HG03565 (cell line): ENCODE data around the gene BCAM.
"Not testable (repeated sequence)": the region's sequence is repeated elsewhere in the genome, so short reads cannot be mapped to it uniquely, and the experiment has no call there.

ENCODE experiments used
- ATAC-seq: cut with Tn5 transposase; IDR thresholded peaks from one replicate; pipeline ENCODE4 v1.9.1; 2021; ENCODE audit warnings: mild to moderate bottlenecking, moderate library complexity; ENCODE audit not compliant: unreplicated experiment

Gene BCAM

DNA sequence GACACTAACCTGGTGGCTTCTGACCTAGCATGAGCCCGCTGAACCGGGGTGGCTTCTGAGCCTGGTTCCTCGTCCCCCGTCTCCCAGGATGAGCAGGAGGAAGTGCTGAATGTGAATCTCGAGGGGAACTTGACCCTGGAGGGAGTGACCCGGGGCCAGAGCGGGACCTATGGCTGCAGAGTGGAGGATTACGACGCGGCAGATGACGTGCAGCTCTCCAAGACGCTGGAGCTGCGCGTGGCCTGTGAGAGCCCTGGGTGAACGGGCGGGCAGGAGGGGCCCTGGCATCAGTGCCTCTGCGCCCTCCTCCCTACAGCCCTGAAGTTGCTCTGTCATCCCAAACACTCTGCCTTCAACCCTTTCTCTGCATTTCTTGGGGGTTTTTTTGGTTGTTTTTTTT, 5.6 kb downstream of the BCAM start:
- no peak for ATAC-seq

DNA sequence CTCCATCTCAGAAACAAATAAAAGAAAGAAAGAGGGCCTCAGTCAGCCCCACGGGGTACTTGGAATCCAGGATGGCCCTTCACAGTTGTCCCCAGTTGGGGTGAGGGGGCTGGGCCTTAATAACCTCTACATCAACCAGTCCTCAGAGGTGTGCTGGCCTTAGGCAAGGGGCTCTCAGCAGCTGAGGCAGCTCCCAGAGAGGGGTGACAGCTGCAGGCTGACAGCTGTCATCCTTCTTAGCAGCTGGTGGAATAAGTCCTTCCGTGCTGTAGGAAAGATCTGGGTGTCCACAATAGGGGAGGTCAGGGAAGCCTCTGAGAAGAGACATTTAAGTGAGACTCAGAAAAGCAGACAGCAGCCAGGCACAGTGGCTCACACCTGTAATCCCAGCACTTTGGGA, 7.4 kb downstream of the BCAM start:
- ATAC-seq = no peak

DNA sequence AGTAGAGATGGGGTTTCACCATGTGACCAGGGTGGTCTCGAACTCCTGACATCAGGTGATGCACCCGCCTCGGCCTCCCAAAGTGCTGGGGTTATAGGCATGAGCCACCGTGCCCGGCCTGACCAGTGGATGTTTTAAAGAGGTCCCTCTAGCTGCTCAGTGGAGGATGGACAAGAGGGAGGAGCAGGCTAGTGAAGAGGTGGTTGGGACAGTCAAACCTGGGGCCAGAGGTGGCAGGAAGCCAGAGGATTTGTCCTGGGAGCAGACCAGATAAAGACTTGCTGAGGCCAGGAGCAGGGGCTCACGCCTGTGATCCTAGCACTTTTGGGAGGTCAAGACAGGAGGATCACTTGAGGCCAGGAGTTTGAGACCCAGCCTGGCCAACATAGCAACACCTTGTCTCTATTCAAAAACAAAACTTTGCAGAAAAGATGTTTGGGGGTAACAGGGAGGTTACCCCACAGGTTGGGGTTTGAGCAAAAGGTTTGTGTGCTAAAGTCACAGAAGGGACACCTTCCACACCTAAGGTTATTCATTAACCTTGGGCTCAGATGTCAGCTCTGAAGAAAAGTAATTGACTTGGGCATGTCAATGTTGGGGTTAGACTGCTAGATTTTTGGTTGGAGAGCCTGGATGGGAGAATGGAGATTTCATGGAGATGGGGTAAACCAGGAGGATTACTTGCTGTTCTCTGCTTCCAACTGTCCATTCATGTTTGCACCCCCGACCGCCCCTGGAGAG, 9.0 kb downstream of the BCAM start:
- no peak for ATAC-seq

DNA sequence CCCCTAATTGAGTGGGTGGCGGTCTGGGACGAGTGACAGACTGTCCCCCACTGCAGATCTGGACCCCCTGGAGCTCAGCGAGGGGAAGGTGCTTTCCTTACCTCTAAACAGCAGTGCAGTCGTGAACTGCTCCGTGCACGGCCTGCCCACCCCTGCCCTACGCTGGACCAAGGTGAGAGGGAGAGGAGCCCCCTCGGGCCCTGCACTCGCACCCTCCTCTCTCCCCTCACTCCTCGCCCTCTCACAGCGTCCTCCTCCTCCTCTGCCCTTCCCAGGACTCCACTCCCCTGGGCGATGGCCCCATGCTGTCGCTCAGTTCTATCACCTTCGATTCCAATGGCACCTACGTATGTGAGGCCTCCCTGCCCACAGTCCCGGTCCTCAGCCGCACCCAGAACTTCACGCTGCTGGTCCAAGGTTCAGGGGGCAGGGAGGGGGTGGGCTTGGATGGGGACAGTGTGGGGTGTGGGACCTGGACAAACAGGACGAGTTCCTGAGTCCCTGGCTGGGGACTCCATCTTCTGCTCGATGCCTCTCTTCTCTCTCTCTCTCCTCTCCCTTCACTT, 9.6 kb downstream of the BCAM start:
- no peak for ATAC-seq

DNA sequence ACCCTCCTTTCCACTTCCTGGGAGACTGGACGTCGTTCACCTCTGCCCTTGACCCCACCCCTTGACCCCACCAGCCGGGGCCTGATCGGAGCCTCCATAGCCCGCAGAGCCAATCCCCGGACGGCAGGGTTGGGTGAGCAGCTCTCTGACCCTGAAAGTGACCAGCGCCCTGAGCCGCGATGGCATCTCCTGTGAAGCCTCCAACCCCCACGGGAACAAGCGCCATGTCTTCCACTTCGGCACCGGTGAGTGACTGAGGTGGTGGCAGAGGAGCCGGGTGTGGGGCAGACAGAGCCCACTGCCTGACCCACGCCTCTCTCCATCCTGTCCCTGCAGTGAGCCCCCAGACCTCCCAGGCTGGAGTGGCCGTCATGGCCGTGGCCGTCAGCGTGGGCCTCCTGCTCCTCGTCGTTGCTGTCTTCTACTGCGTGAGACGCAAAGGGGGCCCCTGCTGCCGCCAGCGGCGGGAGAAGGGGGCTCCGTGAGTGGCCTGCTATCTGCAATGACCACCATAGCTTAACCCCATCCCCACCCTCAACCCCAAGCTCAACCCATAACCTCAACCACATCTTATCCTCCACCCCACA, 10.4 kb downstream of the BCAM start:
- no peak for ATAC-seq

DNA sequence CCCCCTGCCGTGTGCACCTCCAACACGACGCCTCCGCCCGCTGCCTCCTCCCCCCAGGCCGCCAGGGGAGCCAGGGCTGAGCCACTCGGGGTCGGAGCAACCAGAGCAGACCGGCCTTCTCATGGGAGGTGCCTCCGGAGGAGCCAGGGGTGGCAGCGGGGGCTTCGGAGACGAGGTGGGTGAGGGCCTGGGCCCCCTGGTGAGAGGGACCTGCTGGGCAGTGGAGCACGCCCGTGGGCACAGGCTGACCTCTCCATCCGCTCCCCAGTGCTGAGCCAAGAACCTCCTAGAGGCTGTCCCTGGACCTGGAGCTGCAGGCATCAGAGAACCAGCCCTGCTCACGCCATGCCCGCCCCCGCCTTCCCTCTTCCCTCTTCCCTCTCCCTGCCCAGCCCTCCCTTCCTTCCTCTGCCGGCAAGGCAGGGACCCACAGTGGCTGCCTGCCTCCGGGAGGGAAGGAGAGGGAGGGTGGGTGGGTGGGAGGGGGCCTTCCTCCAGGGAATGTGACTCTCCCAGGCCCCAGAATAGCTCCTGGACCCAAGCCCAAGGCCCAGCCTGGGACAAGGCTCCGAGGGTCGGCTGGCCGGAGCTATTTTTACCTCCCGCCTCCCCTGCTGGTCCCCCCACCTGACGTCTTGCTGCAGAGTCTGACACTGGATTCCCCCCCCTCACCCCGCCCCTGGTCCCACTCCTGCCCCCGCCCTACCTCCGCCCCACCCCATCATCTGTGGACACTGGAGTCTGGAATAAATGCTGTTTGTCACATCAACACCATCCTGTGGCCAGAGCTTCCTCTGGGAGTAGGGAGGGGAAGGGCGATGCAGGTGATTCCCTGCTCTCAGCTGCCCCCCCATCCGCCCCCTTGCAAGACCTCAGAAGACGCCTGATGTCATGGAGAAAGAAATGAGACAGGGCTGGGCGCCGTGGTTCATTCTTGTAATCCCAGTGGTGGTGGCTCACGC, 12.0 kb downstream of the BCAM start:
- no peak for ATAC-seq

DNA sequence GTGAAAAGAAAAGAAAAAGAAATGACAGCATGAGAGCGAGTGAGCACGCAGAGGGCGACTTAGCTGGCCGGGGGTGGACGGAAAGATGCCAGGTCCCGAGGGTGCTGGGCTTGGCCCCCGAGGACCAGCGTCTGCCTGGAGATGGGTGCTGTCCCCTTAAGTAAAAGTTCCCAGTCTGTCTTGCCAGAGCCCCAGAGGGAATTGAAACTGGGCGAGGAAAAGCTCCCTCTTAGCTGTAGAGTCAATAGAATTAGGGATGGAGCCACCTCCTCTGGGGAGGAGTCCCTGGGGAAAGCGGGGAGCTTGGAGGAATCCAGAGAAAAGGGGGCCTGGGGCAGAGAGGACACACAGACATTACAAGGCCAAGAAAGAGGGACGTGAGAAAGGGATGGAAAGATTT, 13.3 kb downstream of the BCAM start:
- ATAC-seq = no peak

DNA sequence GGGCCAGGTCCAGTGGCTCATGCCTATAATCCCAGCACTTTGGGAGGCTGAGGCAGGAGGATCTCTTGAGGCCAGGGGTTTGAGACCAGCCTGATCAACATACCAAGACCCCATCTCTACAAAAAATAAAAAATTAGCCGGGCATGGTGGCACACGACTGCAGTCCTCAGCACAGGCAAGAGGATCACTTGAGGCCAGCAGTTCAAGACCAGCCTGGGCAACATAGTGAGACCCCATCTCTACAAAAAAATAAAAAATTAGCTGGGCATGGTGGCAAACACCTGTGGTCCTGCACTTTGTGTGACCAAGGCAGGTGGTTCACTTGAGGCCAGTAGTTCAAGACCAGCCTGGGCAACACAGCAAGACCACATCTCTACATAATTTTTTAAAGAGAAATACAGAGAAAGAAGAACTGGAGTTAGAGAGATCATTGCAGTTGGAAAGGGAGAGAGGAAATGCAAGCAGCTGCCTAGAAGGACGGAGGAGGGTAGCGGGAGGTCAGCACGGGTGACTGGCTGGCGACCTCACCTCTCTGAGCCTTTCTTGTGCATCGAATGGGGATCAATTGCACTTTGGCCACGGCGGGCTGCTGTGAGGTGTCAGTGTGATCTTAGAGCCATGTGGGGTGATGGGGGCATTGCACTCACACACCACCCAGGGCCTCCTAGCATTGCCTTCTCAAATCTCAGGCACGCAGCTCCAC, 13.9 kb downstream of the BCAM start:
- no peak for ATAC-seq

DNA sequence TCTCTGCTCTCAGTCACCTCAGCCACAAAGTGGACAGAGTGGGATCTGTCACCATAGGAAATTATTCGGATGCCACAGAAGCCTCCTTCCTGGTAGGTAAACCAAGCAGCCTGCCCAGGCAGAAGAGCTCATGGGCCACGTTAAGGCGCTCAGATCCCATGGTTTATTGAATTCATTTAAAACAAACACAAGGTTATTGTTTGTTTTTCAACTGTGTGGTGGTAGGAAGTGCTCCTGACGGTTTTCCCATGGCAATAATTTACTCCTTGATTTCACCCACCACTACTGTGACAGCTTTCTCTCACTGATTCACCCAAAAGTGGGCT, 14.4 kb downstream of the BCAM start:
- ATAC-seq = no peak

DNA sequence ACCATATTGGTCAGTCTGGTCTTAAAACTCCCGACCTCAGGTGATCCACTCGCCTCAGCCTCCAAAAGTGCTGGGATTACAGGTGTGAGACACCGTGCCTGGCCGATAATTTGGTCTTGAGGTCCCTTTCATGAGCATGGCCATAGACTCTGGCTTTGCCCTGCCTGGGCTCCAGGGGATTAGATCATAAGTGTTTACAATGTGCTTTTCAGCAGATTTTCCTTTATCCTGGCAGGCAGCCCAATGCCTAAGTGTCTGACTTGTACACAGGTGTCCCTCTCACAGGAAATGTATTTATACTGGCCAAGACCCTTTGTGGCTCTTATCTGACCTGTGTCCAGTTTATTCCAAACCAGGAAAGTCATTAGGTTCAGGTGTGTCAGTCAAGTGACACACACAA, 15.9 kb downstream of the BCAM start:
- no peak for ATAC-seq

DNA sequence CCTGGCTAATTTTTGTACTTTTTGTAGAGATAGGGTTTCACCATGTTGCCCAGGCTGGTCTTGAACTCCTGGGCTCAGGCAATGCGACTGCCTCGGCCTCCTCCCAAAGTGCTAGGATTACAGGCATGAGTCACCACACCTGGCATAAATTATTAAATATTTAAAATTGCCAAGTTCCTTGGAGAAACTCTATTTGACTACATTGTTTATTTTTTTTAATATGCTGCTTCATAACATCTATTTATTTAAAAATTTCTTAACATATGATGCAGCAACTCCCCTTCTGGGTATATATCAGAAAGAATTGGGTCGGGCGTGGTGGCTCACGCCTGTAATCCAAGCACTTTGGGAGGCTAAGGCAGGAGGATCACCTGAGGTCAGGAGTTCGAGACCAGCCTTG, 24.0 kb downstream of the BCAM start:
- not testable (repeated sequence) for ATAC-seq

DNA sequence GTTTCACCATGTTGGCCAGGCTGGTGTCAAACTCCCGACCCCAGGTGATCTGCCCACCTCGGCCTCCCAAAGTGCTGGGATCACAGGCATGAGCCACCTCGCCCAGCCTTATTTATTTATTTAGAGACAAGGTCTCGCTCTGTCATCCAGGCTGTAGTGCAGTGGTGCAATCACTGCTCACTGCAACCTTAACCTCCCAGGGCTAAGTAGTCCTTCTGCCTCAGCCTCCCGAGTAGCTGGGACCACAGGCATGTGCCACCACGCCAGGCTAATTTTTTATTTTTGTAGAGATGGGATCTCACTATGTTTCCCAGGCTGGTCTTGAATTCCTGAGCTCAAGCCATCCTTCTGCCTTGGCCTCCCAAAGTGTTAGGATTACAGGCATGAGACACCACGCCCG, 25.5 kb downstream of the BCAM start:
- not testable (repeated sequence) for ATAC-seq

DNA sequence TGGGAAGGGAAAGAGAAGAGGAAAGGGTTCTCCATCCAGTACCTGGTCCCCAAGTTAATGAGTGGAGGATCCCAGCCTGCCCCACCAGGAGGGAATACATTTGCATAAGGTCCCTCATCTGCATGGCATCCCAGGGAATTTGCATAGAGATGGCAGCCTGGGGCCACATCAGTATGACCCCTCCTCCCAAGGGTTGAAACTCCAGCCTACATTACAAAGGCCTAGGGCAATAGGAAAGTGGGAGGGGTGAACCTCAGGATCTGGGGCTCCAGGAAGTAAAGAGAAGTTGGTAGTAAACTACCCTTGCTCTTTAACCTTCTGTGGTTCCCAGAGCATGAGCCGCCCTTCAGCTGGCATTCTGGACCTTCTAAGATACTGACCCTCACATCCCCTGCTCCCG, 30.4 kb downstream of the BCAM start:
- ATAC-seq = no peak

DNA sequence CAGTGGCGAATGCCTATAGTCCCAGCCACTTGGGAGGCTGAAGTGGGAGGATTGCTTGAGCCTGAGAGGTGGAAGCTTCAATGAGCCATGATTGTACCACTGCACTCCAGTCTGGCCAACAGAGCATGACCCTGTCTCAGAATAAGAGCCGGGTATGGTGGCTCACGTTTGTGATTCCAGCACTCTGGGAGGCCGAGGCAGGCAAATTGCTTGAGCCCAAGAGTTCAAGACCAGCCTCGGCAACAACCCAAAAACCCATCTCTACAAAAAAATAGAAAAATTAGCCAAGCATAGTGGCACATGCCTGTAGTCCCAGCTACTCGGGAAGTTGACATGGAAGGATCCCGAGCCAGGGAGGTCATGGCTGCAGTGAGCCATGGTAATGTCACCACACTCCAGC, 31.9 kb downstream of the BCAM start:
- ATAC-seq = no peak

DNA sequence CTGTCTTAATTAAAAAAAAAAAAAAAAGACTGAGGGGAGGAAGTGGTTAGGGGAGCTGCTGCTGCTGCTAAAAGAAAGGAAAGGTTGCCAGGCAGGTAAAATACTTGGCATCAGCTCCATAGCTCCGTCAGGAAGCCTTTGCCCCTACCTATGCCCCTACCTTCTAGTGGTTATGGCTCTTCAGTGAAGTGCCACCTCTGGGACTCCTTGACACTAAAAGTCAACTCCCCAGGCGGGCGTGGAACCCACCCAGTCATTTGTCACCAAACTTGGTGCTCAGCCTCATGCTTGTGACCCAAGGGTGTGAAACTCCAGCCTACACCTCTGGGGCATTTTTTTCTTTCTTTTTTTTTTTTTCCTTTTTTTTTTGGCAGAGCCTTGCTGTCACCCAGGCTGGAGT, 32.3 kb downstream of the BCAM start:
- no peak for ATAC-seq

DNA sequence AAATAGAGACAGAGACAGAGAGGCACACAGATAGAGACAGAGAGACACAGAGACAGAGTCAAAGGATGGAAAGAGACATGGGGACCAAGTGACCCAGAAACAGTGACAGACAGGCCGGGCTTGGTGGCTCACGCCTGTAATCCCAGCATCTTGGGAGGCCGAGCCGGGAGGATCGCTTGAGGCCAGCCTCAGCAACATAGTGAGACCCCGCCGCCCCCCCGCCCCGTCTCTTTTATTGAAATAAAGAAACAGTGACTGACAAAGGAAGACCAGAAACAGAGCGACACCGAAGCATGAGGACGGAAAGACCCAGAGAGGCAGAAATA, 36.3 kb downstream of the BCAM start:
- no peak for ATAC-seq

DNA sequence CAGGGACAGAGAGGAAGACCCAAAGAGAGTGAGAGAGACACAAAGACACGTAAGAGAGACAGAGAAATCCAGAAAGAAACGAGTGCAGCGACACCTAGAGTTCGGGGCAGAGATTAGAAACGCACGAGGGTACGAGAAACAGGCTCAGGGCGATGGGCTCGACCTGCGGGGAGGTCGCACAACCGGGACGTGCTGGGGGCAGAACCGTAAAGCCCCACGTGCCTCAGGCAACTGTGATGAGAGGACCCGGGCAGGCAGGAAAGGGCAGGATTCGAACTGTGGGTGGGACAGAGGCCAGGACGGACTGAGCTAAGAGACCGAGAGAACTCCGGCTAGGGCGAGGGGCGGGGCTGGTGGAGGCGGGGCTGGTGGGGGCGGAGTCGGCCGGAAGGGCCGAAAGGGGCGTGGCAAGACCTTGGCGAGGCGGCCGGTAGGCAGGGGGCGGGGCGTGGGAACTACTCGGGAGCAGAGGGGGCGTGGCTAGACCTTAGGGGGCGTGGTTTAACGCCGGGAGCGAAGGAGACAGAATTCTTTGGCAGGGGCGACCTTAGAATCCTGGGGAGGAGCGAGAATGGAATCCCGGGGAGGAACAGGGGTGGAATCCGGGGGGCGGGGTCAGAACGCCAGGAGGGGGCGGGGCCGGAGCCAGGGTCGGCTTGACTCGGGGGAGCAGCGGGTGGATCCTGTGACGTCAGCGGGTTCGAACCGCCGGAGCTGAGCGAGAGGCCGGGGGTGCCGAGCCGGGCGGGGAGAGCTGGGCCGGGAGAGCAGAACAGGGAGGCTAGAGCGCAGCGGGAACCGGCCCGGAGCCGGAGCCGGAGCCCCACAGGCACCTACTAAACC, 36.9 kb downstream of the BCAM start, which contains the start of gene NECTIN2:
Gene NECTIN2, plus strand, starts transcription at position 686 of the 843 bp plus-strand sequence. CDS start 229 bp downstream, outside the sequence.
- no peak for ATAC-seq

DNA sequence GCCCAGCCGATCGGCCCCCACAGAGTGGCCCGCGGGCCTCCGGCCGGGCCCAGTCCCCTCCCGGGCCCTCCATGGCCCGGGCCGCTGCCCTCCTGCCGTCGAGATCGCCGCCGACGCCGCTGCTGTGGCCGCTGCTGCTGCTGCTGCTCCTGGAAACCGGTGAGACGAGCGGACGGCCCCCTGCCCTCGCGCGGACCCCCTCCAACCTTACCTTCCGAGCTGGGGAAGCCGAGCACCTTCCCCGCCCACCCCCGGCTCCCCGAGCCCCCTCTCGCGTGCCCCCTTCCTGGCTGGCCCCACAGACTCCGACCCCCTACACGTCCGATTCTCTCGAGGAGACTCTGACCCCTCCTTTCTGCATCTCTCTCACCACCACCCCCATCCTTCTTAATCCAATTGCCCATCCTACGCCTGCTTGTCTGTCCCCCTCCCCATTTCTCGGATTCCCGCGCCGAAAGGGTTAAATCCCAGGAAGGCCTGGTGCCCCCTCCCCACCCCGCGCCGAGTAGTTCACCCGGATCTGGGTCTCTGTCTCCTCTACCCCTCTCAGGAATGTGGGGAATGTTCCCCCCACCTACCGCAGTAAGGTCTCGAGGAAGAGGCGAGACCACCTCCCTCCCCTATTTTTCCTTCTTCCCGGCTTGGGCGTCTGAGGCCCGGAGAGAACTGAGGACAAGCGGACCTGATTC, 37.7 kb downstream of the BCAM start:
- ATAC-seq = no peak
